Measurements from ENCODE around the gene KLF18.
"Not testable (repeated sequence)": the region's sequence is repeated elsewhere in the genome, so short reads cannot be mapped to it uniquely, and the experiment has no call there.

KLF18 gene

GRCh38 chr1:44120398-44120949, 21.0 kb downstream of the KLF18 start:
- DNase-seq (ENCODE audit: low spot score): no peak

- no peak for DNase-seq (ENCODE audit: low spot score)
Observed at GRCh38 chr1:44119525-44119924, 21.9 kb downstream of the KLF18 start.

DNA sequence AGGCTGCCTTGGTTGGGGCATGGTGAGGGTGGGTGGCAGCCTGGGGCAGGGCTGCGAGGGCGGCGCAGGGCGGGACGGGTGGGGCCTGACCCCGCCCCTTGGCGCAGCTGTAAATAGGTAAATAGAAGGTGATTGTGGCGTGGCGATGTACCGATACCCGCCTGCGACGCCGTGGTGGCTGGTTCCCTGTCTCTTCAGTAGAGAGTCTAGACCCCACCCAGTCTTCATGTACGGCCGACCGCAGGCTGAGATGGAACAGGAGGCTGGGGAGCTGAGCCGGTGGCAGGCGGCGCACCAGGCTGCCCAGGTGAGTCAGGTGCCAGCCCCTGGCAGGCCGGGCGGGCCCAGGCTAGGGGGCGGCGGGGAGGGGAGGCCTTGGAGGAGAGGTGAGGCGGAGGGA, 22.7 kb downstream of the KLF18 start, which contains the start of gene KLF17:
KLF17 (plus strand) TSS at position 140 of the 400 bp plus-strand sequence; CDS start at position 227, 87 bp downstream.
- DNase-seq (ENCODE audit: low spot score): no peak

GRCh38 chr1:44117272-44117671, 24.2 kb downstream of the KLF18 start:
- DNase-seq (ENCODE audit: low spot score): not testable (repeated sequence)

- DNase-seq (ENCODE audit: low spot score): no peak
Observed at GRCh38 chr1:44114098-44114497, 27.3 kb downstream of the KLF18 start.

DNA sequence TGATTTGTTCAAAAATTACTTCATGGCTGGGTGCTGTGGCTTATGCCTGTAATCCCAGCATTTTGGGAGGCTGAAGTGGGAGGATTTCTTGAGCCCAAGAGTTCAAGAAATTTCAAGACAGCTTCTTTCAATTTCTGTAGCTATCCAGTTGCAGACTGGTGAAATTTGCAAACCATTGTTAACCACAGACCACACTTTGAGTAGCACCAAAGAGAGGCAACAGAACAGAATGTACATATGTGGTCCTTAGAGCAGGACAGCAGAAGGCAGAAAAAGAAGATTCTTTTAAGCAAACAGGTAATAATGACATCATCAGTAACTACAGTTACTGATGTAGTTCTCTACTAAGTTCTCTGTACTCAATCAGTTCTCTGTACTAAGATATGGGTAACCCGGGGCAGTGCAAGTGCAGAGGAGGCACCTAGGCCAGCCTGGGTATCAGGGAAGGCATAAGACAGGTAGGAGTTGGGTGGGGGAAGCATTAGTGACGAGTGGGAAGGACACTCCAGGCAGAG, 28.3 kb downstream of the KLF18 start:
- DNase-seq (ENCODE audit: low spot score): no peak

DNA sequence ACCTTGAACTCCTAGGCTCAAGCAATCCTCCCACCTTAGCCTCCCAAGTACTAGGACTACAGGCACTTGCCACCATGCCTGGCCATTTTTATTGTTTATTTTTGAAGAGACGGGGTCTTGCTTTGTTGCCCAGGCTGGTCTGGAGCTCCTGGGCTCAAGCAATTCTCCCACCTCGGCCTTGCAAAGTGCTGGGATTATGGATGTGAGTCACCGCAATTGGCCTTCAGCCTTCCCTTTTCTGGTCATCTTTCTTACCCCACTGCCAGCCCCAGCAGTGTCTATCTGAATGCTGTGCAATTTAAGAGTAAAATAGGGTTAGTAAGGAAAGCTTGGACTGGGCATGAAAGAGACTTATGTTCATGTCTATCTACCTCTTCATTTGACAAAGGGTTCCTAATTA, 28.9 kb downstream of the KLF18 start:
- no peak for DNase-seq (ENCODE audit: low spot score)

DNA sequence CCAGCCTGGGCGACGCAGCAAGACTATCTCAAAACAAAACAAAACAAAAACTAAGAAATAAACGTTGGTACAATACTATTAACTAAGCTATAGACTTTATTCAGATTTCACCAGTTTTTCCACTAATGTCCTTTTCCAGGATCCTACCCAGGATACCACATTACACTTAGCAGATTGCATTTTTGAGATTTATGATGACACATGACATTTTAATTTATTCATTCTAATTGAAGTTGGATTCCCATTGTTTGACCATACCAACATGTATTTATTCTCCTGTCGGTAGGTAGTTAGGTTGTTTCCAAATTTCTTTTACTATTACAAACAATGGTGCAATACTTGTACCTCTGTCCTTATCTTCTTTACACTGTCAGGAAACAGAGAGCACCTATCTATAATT, 29.6 kb downstream of the KLF18 start:
- no peak for DNase-seq (ENCODE audit: low spot score)

- no peak for DNase-seq (ENCODE audit: low spot score)
Observed at GRCh38 chr1:44110916-44111315, 30.5 kb downstream of the KLF18 start.

DNA sequence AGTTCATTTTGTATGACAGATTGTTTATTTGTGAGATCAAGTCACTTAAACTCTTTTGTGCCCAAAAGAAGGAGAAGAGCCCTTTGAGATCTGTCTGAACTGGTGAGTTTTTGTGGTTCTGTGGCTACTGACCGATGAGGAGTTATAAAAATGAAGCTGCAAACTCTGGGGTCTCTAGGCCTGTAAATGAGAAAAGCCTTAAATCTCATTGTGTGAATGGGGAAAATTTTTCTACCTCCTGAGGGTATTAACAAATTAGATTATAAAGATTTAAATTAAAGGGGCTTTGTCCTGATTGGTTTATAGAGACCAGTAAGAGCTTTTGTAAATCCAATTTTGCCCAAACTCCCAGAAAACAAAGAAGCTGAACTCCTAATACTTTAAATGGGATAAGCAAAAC, 32.5 kb downstream of the KLF18 start:
- no peak for DNase-seq (ENCODE audit: low spot score)

- no peak for DNase-seq (ENCODE audit: low spot score)
Observed at GRCh38 chr1:44108241-44108640, 33.2 kb downstream of the KLF18 start.

GRCh38 chr1:44105810-44106209, 35.6 kb downstream of the KLF18 start:
- DNase-seq (ENCODE audit: low spot score): no peak

- DNase-seq (ENCODE audit: low spot score): no peak
Observed at GRCh38 chr1:44103270-44104131, 37.9 kb downstream of the KLF18 start.

- no peak for DNase-seq (ENCODE audit: low spot score)
Observed at GRCh38 chr1:44101328-44101727, 40.1 kb downstream of the KLF18 start.

DNA sequence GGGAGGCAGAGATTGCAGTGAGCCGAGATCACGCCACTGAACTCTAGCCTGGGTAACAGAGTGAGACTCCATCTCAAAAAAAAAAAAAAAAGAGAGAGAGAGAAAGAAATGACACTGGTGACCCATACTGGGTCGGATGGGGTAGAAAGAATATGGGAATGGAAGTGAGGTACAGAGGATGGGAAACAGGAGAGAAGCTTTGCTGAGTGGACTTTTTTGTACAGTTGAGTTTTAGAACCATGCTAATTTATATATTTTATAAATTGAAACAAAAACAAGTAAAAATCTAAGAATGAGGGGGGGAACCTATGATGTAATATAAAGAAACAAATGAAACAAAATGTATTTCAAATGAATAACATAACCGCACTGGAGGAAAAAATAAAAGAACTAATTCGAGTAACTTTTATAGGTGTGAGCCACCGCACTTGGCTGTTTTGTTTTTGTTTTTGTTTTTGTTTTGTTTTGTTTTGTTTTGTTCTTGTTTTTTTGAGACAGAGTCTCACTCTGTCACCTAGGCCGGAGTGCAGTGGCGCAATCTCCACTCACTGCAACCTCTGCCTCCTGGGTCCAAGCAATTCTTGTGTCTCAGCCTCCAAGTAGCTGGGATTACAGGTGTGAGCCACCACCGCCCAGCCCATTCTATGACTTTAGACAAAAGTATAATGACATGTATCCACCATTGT, 41.1 kb downstream of the KLF18 start:
- DNase-seq (ENCODE audit: low spot score): no peak

GRCh38 chr1:44094047-44094446, 47.4 kb downstream of the KLF18 start:
- DNase-seq (ENCODE audit: low spot score): no peak

GRCh38 chr1:44090429-44091252, 50.8 kb downstream of the KLF18 start:
- no peak for DNase-seq (ENCODE audit: low spot score)

GRCh38 chr1:44089371-44090048, 51.9 kb downstream of the KLF18 start:
- DNase-seq (ENCODE audit: low spot score): no peak
